Measurements from ENCODE around the gene RAB3IP. TPM values are rescaled to one million over a fixed set of nuclear protein-coding genes. Genes with fewer than 3 reads are reported as not detected.

RAB3IP gene
- total and polyA plus RNA-seq, 2 of the 4 experiments (the other 2 are of a cell fraction), result 1.5 to 2.7 TPM

- no peak overlapping the region for H3K18ac ChIP-seq (ENCODE audit: low read depth, low read length)
- no peak overlapping the region for H3K4ac ChIP-seq (ENCODE audit: low read depth, low read length)
- no peak overlapping the region for H2BK5ac ChIP-seq (ENCODE audit: low read depth, low read length, poor library complexity, severe bottlenecking)
- no peaks in the 10 kb centered on the region for H3K27me3 ChIP-seq (ENCODE audit: control insufficient read depth, insufficient read depth, low read length)
- H3K9ac ChIP-seq (ENCODE audit: low read depth, low read length), result no peak overlapping the region
- intact Hi-C loops (cut with micrococcal nuclease) (no loop called here), in situ Hi-C loops (cut with MboI; ENCODE audit: low sequenced_read_pairs) (no loop called here), dilution Hi-C loops (cut with HindIII; ENCODE audit: low sequenced_read_pairs, unreplicated experiment) (no loop called here)
- no peak overlapping the region for H2AK5ac ChIP-seq (ENCODE audit: low read depth, low read length)
- H3K36me3 ChIP-seq (ENCODE audit: control insufficient read depth, insufficient read depth, low read length), result no peaks in the 10 kb centered on the region
- no peak overlapping the region for H4K5ac ChIP-seq (ENCODE audit: low read depth, low read length)
- BruUV-seq (replicated peaks), result no TSS peak
- no peak for DNase-seq
- no peak overlapping the region for H2AK9ac ChIP-seq (replicated peaks; ENCODE audit: low read depth, low read length, poor library complexity)
- ChIA-PET POLR2A (ENCODE audit: unreplicated experiment) (no interaction called here), CTCF (no interaction called here)
- H3K79me1 ChIP-seq (ENCODE audit: low read depth in 1 of 2, low read length in 2 of 2), result no peaks in the 10 kb centered on the region
- no peaks in the 10 kb centered on the region for H4K20me1 ChIP-seq (ENCODE audit: insufficient read depth, low read length)
- H3K14ac ChIP-seq (replicated peaks; ENCODE audit: low read depth, low read length), result no peak overlapping the region
- no peak overlapping the region for H3K23ac ChIP-seq (ENCODE audit: low read depth, low read length)
- no peaks in the 10 kb centered on the region for H3K4me1 ChIP-seq (ENCODE audit: control insufficient read depth, insufficient read depth, low read length)
- H3K27ac ChIP-seq (ENCODE audit: insufficient read depth, low read length), result no peak overlapping the region
- H3K56ac ChIP-seq (ENCODE audit: extremely low read depth, insufficient read depth, low read length), result no peak overlapping the region
- no peak overlapping the region for H4K91ac ChIP-seq (ENCODE audit: insufficient read depth, low read depth, low read length)
- no peak overlapping the region for H4K8ac ChIP-seq (ENCODE audit: low read depth in 2 of 2, low read length in 2 of 2)
- 55% methylated on average over 2 of the region's 13 CpGs; no CpG with 5 or more reads in 1 of the 2 experiments for WGBS, 2 experiments (ENCODE audit: extremely low coverage in 2 of 2, insufficient read length in 1 of 2)
- no peak overlapping the region for H3K4me3 ChIP-seq (ENCODE audit: insufficient read depth, low read depth, low read length)
- no peak overlapping the region for H2BK20ac ChIP-seq (ENCODE audit: low read depth, low read length)
- TF ChIP-seq CHD1 (IDR thresholded peaks at IDR 0.05; ENCODE audit: low read depth, low read length), result no peak
- no peak for TF ChIP-seq RCOR1 (IDR thresholded peaks at IDR 0.05; ENCODE audit: insufficient replicate concordance, low read length)
- TF ChIP-seq MAZ (IDR thresholded peaks at IDR 0.05; ENCODE audit: borderline replicate concordance, low read depth, low read length), result no peak
- TF ChIP-seq POLR2A (IDR thresholded peaks at IDR 0.05; ENCODE audit: low read depth, low read length), result no peak
- TF ChIP-seq CTCF (conservative IDR thresholded peaks at IDR 0.05; ENCODE audit: low read depth, low read length), result no peak
- no peak for TF ChIP-seq RAD21 (IDR thresholded peaks at IDR 0.05; ENCODE audit: low read length)
- no peak overlapping the region for H2BK120ac ChIP-seq (ENCODE audit: low read depth, low read length)
- H3K4me2 ChIP-seq (ENCODE audit: low read depth, low read length), result no peak overlapping the region
- H2BK15ac ChIP-seq (ENCODE audit: low read depth, low read length), result no peak overlapping the region
- no peaks in the 10 kb centered on the region for H3K9me3 ChIP-seq (ENCODE audit: control insufficient read depth, insufficient read depth, low read length)
- ATAC-seq (ENCODE audit: low read depth), result no peak
- no peaks in the 10 kb centered on the region for H3K9me1 ChIP-seq (ENCODE audit: insufficient read depth, low read length)
- no peak overlapping the region for H2AFZ ChIP-seq (replicated peaks; ENCODE audit: low read length, poor library complexity)
Measured at GRCh38 chr12:69836015-69836414, 97.4 kb downstream of the RAB3IP start.
